Measurements from ENCODE around the gene AGL. TPM values are rescaled to one million over a fixed set of nuclear protein-coding genes. Genes with fewer than 3 reads are reported as not detected.

Gene AGL
- total RNA-seq, 1 experiment from 2014 or later, result 12.0 TPM

DNA sequence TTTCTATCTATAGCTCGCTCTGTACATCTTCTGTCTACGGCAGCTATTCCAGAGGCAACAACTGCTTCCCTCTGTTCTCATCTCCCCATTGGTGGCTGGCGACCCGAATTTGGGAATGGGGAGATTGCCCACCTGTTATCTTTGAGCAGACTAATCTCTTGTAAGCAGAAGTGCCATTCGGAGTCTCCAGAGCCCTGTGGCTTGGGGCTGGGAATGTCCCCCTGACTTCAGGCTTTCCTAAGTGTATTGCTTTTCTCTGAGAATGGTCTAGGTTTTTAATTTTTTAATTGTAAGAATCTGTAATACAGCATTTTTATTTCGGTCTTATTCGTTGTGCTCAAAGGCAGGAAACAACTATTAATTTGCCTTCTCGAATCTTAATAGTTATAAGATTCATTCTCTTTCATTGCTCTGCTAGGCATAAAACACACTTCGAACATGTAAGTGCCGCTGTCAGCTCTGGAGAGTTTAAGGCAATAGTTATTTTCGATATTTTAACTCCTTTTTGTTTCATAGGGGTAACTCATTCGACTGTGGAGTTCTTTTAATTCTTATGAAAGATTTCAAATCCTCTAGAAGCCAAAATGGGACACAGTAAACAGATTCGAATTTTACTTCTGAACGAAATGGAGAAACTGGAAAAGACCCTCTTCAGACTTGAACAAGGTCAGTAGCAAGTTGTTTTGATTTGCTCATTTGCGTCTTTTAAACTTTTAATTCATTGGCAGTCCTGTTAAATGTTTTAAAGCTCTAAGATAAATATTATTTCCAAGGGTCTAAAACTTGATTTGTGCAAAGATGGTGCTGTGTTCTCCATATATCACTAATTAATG is 514 bp downstream of the AGL start:
- peak overlapping the region; percentile 77 to 79 for H3K4me3 ChIP-seq (ENCODE audit: low read depth in 2 of 2, low read length in 2 of 2)
- H3K9me3 ChIP-seq (ENCODE audit: control insufficient read depth, insufficient read depth, low read depth, low read length), result no peaks in the 10 kb centered on the region
- DNase-seq (ENCODE audit: low read depth, low spot score), result no peak
- peaks cover 4% of the 10 kb centered on the region; the same call in 1 of the 2 replicates for H3K36me3 ChIP-seq (ENCODE audit: control insufficient read depth, insufficient read depth, low read length)
- CTCF ChIA-PET, result no interaction called here
- in situ Hi-C loops (cut with HindIII; ENCODE audit: low pct_unique_long_range_greater_than_20kb, low sequenced_read_pairs) (no loop called here), intact Hi-C loops (cut with micrococcal nuclease; ENCODE audit: unreplicated experiment) (no loop called here)
- peaks cover 3% of the 10 kb centered on the region; the same call in 1 of the 2 replicates for H3K4me1 ChIP-seq (ENCODE audit: control insufficient read depth, insufficient read depth, low read length)
- H3K27ac ChIP-seq (ENCODE audit: low read length), result peak overlapping the region; percentile 73
- BruUV-seq (replicated peaks), result TSS peak; percentile 82
- no peak for ATAC-seq
- TF ChIP-seq, protein P1, sequence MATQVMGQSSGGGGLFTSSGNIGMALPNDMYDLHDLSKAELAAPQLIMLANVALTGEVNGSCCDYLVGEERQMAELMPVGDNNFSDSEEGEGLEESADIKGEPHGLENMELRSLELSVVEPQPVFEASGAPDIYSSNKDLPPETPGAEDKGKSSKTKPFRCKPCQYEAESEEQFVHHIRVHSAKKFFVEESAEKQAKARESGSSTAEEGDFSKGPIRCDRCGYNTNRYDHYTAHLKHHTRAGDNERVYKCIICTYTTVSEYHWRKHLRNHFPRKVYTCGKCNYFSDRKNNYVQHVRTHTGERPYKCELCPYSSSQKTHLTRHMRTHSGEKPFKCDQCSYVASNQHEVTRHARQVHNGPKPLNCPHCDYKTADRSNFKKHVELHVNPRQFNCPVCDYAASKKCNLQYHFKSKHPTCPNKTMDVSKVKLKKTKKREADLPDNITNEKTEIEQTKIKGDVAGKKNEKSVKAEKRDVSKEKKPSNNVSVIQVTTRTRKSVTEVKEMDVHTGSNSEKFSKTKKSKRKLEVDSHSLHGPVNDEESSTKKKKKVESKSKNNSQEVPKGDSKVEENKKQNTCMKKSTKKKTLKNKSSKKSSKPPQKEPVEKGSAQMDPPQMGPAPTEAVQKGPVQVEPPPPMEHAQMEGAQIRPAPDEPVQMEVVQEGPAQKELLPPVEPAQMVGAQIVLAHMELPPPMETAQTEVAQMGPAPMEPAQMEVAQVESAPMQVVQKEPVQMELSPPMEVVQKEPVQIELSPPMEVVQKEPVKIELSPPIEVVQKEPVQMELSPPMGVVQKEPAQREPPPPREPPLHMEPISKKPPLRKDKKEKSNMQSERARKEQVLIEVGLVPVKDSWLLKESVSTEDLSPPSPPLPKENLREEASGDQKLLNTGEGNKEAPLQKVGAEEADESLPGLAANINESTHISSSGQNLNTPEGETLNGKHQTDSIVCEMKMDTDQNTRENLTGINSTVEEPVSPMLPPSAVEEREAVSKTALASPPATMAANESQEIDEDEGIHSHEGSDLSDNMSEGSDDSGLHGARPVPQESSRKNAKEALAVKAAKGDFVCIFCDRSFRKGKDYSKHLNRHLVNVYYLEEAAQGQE (IDR thresholded peaks at IDR 0.05; ENCODE audit: insufficient read depth in 1 of 2, low read depth in 2 of 2, low read length in 1 of 2), result no peak
- TF ChIP-seq, protein P2, sequence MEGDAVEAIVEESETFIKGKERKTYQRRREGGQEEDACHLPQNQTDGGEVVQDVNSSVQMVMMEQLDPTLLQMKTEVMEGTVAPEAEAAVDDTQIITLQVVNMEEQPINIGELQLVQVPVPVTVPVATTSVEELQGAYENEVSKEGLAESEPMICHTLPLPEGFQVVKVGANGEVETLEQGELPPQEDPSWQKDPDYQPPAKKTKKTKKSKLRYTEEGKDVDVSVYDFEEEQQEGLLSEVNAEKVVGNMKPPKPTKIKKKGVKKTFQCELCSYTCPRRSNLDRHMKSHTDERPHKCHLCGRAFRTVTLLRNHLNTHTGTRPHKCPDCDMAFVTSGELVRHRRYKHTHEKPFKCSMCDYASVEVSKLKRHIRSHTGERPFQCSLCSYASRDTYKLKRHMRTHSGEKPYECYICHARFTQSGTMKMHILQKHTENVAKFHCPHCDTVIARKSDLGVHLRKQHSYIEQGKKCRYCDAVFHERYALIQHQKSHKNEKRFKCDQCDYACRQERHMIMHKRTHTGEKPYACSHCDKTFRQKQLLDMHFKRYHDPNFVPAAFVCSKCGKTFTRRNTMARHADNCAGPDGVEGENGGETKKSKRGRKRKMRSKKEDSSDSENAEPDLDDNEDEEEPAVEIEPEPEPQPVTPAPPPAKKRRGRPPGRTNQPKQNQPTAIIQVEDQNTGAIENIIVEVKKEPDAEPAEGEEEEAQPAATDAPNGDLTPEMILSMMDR (IDR thresholded peaks at IDR 0.05), result no peak
- TF ChIP-seq SIN3A (IDR thresholded peaks at IDR 0.05; ENCODE audit: borderline replicate concordance, insufficient read depth, low read depth, low read length), result no peak
- no peak for TF ChIP-seq POLR2AphosphoS5 (IDR thresholded peaks at IDR 0.05; ENCODE audit: low read depth, low read length)
- TF ChIP-seq TCF7L2 (IDR thresholded peaks at IDR 0.05; ENCODE audit: low read depth, low read length), result no peak
- POLR2A ChIA-PET, result interaction anchor here (0.7 kb wide), 1 partner anchor 9 kb away, joined by 6 read pairs; no protein-coding TSS in a partner anchor
- no peaks in the 10 kb centered on the region for H3K27me3 ChIP-seq (ENCODE audit: control insufficient read depth, insufficient read depth, low read length)

DNA sequence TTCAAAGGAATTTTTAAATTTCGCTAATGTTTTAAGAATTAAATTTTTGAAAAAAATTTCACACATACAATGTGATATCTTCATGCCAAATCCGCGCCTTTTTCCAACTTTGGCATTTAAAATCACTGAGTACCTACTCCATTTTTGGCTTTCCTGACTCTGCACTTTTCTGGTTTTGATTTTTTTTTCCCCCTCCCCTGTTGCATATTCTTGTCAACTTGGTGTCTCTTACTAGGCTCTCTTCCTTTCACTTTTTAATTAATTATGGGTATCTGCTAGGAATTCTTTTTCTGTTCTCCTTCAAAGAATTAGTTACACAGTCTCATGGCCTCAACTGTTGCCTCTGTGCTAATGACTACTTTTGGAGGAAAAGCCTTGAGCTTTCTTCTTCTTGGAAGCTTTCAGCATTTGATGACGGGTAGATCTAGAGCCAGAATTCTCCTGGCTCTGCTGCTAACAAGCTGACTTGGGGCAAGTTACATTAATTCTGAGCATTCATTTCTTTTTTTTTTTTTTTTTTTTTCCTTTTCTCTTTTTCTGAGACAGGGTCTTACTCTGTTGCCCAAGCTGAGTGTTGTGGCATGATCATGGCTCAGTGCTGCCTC is 1.8 kb downstream of the AGL start:
- Histone ChIP-seq H3K36me3 (ENCODE audit: control insufficient read depth, insufficient read depth, low read length) (peaks cover 4% of the 10 kb centered on the region; the same call in 1 of the 2 replicates), H3K27me3 (ENCODE audit: control insufficient read depth, insufficient read depth, low read length) (no peaks in the 10 kb centered on the region), H3K4me3 (ENCODE audit: low read depth in 2 of 2, low read length in 2 of 2) (no peak overlapping the region), H3K4me1 (ENCODE audit: control insufficient read depth, insufficient read depth, low read length) (peaks cover 3% of the 10 kb centered on the region; the same call in 1 of the 2 replicates), H3K9me3 (ENCODE audit: control insufficient read depth, insufficient read depth, low read depth, low read length) (no peaks in the 10 kb centered on the region), H3K27ac (ENCODE audit: low read length) (no peak overlapping the region)
- ChIA-PET CTCF (no interaction called here), POLR2A (no interaction called here)
- intact Hi-C loops (cut with micrococcal nuclease; ENCODE audit: unreplicated experiment), result no loop called here
- no TSS peak for BruUV-seq (replicated peaks)
- in situ Hi-C loops (cut with HindIII; ENCODE audit: low pct_unique_long_range_greater_than_20kb, low sequenced_read_pairs), result no loop called here
- no peak for ATAC-seq
- TF ChIP-seq TCF7L2 (IDR thresholded peaks at IDR 0.05; ENCODE audit: low read depth, low read length) (no peak), SIN3A (IDR thresholded peaks at IDR 0.05; ENCODE audit: borderline replicate concordance, insufficient read depth, low read depth, low read length) (no peak), POLR2AphosphoS5 (IDR thresholded peaks at IDR 0.05; ENCODE audit: low read depth, low read length) (no peak)
- TF ChIP-seq, protein P2 (IDR thresholded peaks at IDR 0.05), result no peak
- TF ChIP-seq, protein P1 (IDR thresholded peaks at IDR 0.05; ENCODE audit: insufficient read depth in 1 of 2, low read depth in 2 of 2, low read length in 1 of 2), result no peak
- DNase-seq (ENCODE audit: low read depth, low spot score), result no peak

All from Panc1 (cell line).